ENCODE measurements around the gene BPGM.
"Not testable (repeated sequence)": the region's sequence is repeated elsewhere in the genome, so short reads cannot be mapped to it uniquely, and the experiment has no call there.

The BPGM gene

DNA sequence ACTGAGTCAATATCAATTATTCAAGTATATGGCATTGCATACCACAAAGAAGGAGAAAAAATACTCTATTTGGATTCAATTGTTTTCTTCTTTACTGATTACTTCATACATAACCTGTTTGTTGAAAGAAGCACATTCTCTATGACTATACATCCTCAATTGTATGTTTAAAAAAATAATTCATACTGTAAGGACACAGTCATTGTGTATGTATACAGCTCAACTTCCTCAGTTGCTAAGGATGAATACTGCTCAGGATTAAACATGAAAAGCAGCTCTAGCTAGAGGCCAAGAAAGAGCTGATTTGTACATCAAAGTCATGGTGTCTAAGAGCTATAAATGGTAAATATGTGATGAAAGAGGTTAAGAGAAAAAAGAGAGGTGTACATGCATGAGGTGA lies 15.8 kb upstream of the BPGM start:
- no peak for DNase-seq (ENCODE audit: low read depth in 4 of 4, low spot score in 1 of 4)

DNA sequence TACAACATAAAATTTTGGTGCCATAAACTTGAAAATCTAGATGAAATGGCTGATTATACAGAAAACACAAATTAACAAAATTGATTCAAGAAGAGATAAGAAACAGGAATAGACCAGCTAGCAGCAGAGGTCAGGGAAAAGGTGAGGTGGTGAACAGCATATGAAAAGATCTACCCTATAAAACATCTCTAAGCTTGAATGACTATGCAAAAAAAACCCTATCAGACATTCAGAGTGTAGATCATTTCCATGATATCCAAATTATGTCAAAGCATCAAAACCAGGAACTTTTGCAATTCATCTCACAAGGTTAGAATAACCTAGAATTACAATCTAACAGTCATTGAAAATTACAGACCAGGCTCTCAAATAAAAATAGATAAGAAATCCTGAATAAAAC lies 14.6 kb upstream of the BPGM start:
- no peak for DNase-seq (ENCODE audit: low read depth in 4 of 4, low spot score in 1 of 4)

GRCh38 chr7:134632937-134633540 lies 13.6 kb upstream of the BPGM start:
- no peak for DNase-seq (ENCODE audit: low read depth in 4 of 4, low spot score in 1 of 4)

- DNase-seq (ENCODE audit: low read depth in 4 of 4, low spot score in 1 of 4) = no peak
Observed at GRCh38 chr7:134636008-134636449, 10.6 kb upstream of the BPGM start.

- DNase-seq (ENCODE audit: low read depth in 4 of 4, low spot score in 1 of 4) = no peak
Observed at GRCh38 chr7:134637441-134637840, 9.2 kb upstream of the BPGM start.

GRCh38 chr7:134637934-134638719 lies 8.5 kb upstream of the BPGM start:
- DNase-seq (ENCODE audit: low read depth in 4 of 4, low spot score in 1 of 4) = no peak

DNA sequence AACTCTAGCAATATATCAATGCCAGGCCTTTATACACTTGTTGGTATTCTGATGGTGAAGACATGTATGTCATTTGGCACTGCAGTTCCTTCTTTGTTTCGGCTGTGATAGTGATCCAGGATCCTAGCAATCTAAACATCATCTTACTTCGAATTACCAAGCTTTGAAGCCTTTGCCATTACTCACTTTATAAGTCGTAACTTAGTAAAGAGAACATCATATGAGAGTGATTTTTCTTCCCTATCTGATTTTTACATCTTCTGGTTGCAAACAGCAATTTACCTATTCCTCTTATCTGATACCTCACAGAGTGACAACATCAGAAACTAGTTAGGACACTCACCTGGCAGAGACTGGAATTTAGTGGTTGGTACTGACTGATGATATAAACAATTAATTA lies 7.6 kb upstream of the BPGM start:
- no peak for DNase-seq (ENCODE audit: low read depth in 4 of 4, low spot score in 1 of 4)

- no peak for DNase-seq (ENCODE audit: low read depth in 4 of 4, low spot score in 1 of 4)
Observed at GRCh38 chr7:134639683-134640279, 6.9 kb upstream of the BPGM start.

GRCh38 chr7:134640842-134641715 lies 5.6 kb upstream of the BPGM start:
- DNase-seq (ENCODE audit: low read depth in 4 of 4, low spot score in 1 of 4) = no peak

GRCh38 chr7:134641981-134642380 lies 4.7 kb upstream of the BPGM start:
- DNase-seq (ENCODE audit: low read depth in 4 of 4, low spot score in 1 of 4) = not testable (repeated sequence)

DNA sequence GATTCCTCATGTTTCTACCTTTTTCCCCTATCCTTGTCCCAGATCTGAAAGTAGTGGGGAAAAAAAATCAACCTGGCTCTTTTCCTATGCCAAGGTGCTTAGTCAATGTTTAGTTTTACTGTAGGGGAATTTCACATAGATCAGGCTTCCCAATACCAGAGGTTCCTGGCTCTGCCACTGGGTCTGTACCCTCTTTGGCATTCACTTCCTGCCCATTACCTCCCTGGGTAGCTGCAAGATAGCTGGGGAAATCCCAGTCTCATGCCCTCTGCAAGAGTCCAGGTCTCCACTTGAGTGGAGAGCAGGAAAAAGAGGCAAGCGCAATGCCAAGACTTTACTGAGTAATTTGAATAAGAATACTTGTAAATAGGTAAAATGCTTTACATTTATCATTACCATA lies 3.5 kb upstream of the BPGM start:
- no peak for DNase-seq (ENCODE audit: low read depth in 4 of 4, low spot score in 1 of 4)

- DNase-seq (ENCODE audit: low read depth in 4 of 4, low spot score in 1 of 4) = no peak
Observed at GRCh38 chr7:134645478-134645877, 1.2 kb upstream of the BPGM start.

- no peak for DNase-seq (ENCODE audit: low read depth in 4 of 4, low spot score in 1 of 4)
Observed at GRCh38 chr7:134645935-134646334, 718 bp upstream of the BPGM start.

- no peak for DNase-seq (ENCODE audit: low read depth in 4 of 4, low spot score in 1 of 4)
Observed at GRCh38 chr7:134648456-134648855, 1.8 kb downstream of the BPGM start.

DNA sequence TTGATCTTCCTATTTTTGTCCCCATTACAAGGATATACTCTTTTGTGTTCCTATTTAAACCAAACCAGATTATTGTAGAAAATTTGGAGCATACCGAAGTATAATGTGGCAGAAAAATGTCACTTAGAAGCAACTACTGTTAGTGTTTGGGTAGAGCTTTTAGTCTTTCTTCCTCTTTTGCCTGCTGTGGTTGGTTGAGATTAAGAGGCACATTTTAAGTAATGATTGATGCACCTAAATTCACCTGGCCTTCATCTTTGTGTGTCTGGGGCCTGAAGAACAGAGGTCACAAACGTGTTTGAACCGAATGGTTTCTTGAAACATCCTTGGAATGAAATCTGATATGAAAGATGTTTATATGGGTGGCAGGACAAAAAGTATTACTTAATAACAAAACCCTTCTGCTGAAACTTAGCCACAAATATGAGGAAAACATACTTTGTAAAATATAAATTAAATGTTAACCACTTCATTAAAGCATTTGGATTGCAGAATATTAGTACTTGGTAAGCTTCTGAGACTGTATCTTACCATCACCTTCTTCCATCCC lies 2.6 kb downstream of the BPGM start:
- DNase-seq (ENCODE audit: low read depth in 4 of 4, low spot score in 1 of 4) = no peak

GRCh38 chr7:134651991-134652390 lies 5.3 kb downstream of the BPGM start:
- DNase-seq (ENCODE audit: low read depth in 4 of 4, low spot score in 1 of 4) = no peak

DNA sequence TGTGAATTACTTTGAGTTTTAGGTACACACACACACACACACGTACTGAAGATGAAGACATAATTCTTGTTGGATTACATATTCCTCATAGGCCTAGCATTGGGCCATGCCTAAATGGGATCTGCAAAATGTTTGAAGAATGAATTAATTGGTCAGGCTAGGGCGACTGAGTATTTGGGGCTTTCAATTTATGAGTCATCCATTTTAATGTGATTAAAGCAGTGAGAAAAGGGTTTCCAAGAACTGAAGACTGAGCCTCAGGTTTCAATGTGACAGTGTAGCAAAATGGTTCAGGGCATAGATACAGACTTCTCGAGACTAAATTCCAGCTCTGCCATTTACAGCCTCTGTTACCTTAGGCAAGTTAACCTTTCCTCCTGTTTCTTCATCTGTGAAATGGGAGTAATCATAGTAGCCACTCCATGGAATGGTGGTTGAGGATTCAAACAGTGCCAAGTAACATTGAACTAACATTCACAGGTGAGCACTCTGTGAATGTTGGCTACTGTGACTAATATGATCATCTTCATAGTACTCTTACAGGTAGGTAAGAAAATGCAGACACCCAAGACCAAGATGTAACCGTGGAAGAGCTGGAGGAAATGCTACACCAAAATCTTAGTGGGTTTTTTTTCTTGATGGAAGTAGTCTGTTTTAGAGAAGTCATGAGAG lies 7.6 kb downstream of the BPGM start:
- no peak for DNase-seq (ENCODE audit: low read depth in 4 of 4, low spot score in 1 of 4)

GRCh38 chr7:134657526-134657925 lies 10.9 kb downstream of the BPGM start:
- DNase-seq (ENCODE audit: low read depth in 4 of 4, low spot score in 1 of 4) = no peak

DNA sequence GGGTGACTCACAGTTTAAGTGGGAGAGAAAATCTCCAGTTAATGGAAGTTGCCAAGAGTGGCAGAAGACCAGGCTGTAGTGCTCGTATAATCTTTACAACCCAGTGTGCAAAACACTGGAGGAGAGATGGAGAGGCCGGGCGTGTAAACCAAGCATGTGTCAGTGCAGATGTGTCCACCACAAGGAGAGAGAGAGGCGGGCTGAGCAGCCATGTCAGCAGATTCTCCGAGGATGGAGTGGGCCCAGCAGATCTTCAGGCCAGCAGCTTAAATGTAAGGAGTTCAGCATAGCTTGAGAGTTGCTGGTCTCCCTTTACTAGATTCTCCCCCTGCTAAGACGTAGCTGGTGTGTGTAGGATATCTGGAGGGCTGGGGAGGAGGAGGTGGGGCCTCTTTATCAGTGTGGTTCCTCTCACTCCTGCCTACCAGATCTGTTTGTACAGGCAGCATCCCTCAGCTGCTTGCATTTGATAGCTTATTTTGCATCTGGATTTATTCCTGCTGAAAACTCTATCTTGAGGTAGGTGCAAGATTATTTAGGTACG lies 13.7 kb downstream of the BPGM start:
- no peak for DNase-seq (ENCODE audit: low read depth in 4 of 4, low spot score in 1 of 4)

GRCh38 chr7:134660961-134661376 lies 14.3 kb downstream of the BPGM start:
- no peak for DNase-seq (ENCODE audit: low read depth in 4 of 4, low spot score in 1 of 4)

Data from stimulated activated CD4-positive, alpha-beta T cell treated with anti-CD3 and anti-CD28 coated beads, Interleukin-1b, Interleukin-23, amount 100 ng/mL, for 24 hours (primary cell).